Kidney epithelial cell (primary cell): ENCODE data around the gene TIFAB. TPM values are rescaled to one million over a fixed set of nuclear protein-coding genes. Genes with fewer than 3 reads are reported as not detected.
A peak's percentile ranks its signal among the peaks of the same experiment; 100 is the strongest.

Experiments used
- DNase-seq: peaks from one replicate; pipeline ENCODE4 v3.0.0-alpha.2; 2010; ENCODE audit warnings: low read depth
- H3K27me3 ChIP-seq: 2 replicates; pipeline ENCODE4 v1.6.0; 2011; ENCODE audit warnings: low read length; ENCODE audit not compliant: control insufficient read depth, insufficient read depth
- H3K36me3 ChIP-seq: 2 replicates; pipeline ENCODE4 v1.5.1; 2011; ENCODE audit warnings: low read length; ENCODE audit not compliant: control insufficient read depth, insufficient read depth
- H3K4me3 ChIP-seq: 2 replicates; pipeline ENCODE4 v1.5.1; 2011; ENCODE audit warnings: low read depth, mild to moderate bottlenecking, control low read depth, low read length
- CTCF ChIP-seq: IDR thresholded peaks from 2 replicates; pipeline ENCODE4 v1.5.1; 2011; ENCODE audit warnings: mild to moderate bottlenecking, moderate library complexity, low read length, control low read depth, inconsistent platforms; ENCODE audit not compliant: insufficient read depth, poor library complexity, severe bottlenecking
- total RNA-seq: library from RNA; depleted of rRNA; stranded (reverse); fragments of >200 nt; gene quantifications from 2 replicates; pipeline ENCODE4 v1.2.3, GENCODE V29; 2015

TIFAB gene
- total RNA-seq, 1 donor from 2014 or later, result not detected

- no peak for TF ChIP-seq CTCF
- Histone ChIP-seq H3K27me3 (peaks cover 49% of the 10 kb centered on the region), H3K36me3 (no peaks in the 10 kb centered on the region), H3K4me3 (no peak overlapping the region)
- DNase-seq, result no peak
Measured at GRCh38 chr5:135465391-135466122, 13.4 kb upstream of the TIFAB start.

- H3K36me3 ChIP-seq, result no peaks in the 10 kb centered on the region
- H3K4me3 ChIP-seq, result no peak overlapping the region
- DNase-seq, result no peak
- H3K27me3 ChIP-seq, result peaks cover 52% of the 10 kb centered on the region
- peak; percentile 47 for TF ChIP-seq CTCF
Measured at GRCh38 chr5:135462304-135462703, 10.2 kb upstream of the TIFAB start.

GRCh38 chr5:135461481-135462151, 9.5 kb upstream of the TIFAB start:
- H3K4me3 ChIP-seq, result no peak overlapping the region
- H3K27me3 ChIP-seq, result peaks cover 45% of the 10 kb centered on the region
- no peaks in the 10 kb centered on the region for H3K36me3 ChIP-seq
- DNase-seq, result no peak
- no peak for TF ChIP-seq CTCF

GRCh38 chr5:135460246-135461033, 8.3 kb upstream of the TIFAB start:
- Histone ChIP-seq H3K4me3 (no peak overlapping the region), H3K27me3 (peaks cover 36% of the 10 kb centered on the region), H3K36me3 (no peaks in the 10 kb centered on the region)
- no peak for DNase-seq
- no peak for TF ChIP-seq CTCF

GRCh38 chr5:135458921-135459331, 6.8 kb upstream of the TIFAB start:
- no peak for DNase-seq
- no peak for TF ChIP-seq CTCF
- H3K4me3 ChIP-seq, result no peak overlapping the region
- H3K27me3 ChIP-seq, result peaks cover 29% of the 10 kb centered on the region
- H3K36me3 ChIP-seq, result no peaks in the 10 kb centered on the region
